ENCODE results near the gene AGAP9.

The AGAP9 gene

DNA sequence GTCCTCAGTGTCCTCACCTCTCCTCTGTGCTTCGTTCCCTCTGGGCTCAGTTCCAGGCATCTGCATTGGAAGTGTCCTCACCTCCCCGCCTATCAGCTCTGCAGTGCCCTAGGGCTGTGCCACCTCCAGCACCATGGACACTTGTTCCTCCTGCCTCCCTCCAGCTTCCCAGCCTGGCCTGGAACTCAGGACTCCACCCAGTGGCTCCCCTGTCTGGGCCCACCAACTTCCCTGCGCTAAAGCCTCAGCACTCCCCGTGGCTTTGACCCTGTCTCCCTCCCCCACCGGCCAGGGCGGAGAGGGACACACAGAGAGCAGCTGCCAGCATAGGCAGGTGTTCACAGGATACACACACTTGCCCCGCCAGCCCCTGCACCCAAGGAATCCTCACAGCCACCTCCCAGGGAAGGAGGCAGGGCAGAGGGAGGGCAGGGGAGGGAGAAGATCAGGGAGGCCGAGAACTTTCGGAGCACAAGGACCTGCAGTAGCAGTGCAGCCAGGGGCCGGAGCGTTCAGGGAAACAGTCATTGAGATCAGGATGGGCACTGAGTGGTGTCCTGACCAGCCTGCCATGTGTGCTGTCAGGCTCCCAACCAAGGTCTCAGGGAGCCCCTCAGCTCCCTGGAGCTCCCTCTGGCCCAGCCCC, 70.8 kb downstream of the AGAP9 start:
- H3K4me3 ChIP-seq (ENCODE audit: severe bottlenecking), result no peak overlapping the region
- H3K27me3 ChIP-seq (ENCODE audit: insufficient read depth, poor library complexity, severe bottlenecking), result no peaks in the 10 kb centered on the region
- no peak overlapping the region for H3K27ac ChIP-seq (ENCODE audit: poor library complexity, severe bottlenecking)
- no peak for ATAC-seq (ENCODE audit: low read depth)
- H3K36me3 ChIP-seq (ENCODE audit: low read depth), result no peaks in the 10 kb centered on the region
- TF ChIP-seq CTCF (IDR thresholded peaks at IDR 0.05; ENCODE audit: poor library complexity, severe bottlenecking), result no peak
- H3K9me3 ChIP-seq (ENCODE audit: severe bottlenecking), result no peaks in the 10 kb centered on the region
- no peaks in the 10 kb centered on the region for H3K4me1 ChIP-seq (ENCODE audit: insufficient read depth, poor library complexity, severe bottlenecking)
- DNase-seq (ENCODE audit: low spot score), result no peak

DNA sequence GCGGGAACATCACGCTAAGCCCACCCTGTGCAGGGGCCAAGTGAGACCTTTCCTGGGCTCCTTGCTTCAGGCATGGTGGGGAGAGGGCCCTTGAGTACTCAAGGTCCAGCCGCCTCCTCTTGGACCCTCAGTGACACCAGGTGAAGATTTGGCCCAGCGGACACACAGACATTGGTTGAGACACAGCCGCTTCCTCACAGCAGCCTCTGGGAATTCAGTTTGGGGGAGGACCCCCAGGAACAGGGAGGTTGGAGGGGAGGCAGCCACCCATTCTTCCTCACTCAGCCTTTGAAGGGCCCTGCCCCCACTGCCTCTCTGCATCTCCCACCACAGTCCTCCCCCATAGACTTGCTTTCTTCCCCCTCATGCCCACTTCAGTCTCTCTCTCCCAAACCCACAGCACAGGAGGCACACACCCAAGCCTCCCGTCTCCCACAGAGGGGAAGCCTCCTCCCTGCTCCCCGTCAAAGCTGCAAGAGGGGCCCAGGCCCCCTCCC, 71.4 kb downstream of the AGAP9 start:
- no peak for ATAC-seq (ENCODE audit: low read depth)
- no peak for DNase-seq (ENCODE audit: low spot score)
- Histone ChIP-seq H3K4me1 (ENCODE audit: insufficient read depth, poor library complexity, severe bottlenecking) (no peaks in the 10 kb centered on the region), H3K27ac (ENCODE audit: poor library complexity, severe bottlenecking) (no peak overlapping the region), H3K9me3 (ENCODE audit: severe bottlenecking) (no peaks in the 10 kb centered on the region), H3K4me3 (ENCODE audit: severe bottlenecking) (no peak overlapping the region), H3K27me3 (ENCODE audit: insufficient read depth, poor library complexity, severe bottlenecking) (no peaks in the 10 kb centered on the region), H3K36me3 (ENCODE audit: low read depth) (no peaks in the 10 kb centered on the region)
- no peak for TF ChIP-seq CTCF (IDR thresholded peaks at IDR 0.05; ENCODE audit: poor library complexity, severe bottlenecking)

Data from RWPE2 (cell line).